K562 (cell line): ENCODE measurements around the gene KRTAP1-4. TPM values are rescaled to one million over a fixed set of nuclear protein-coding genes. Genes with fewer than 3 reads are reported as not detected.

Source experiments
- TCF7 ChIP-seq: sonication (generic); IDR thresholded peaks from 2 replicates; pipeline ENCODE4 v1.6.1; 2016; ENCODE audit warnings: antibody characterized with exemption, borderline replicate concordance
- ZFP36 ChIP-seq: fragments of 150-350 bp; IDR thresholded peaks from 2 replicates; pipeline ENCODE4 v1.6.1; 2018; ENCODE audit warnings: low read length, low read depth; ENCODE audit not compliant: partially characterized antibody
- ZKSCAN8 ChIP-seq: fragments of 200-800 bp; sonication (Bioruptor generic); IDR thresholded peaks from 2 replicates; pipeline ENCODE4 v1.6.1; 2016; ENCODE audit warnings: missing genetic modification characterization, missing compliant biosample characterization
- polyA plus RNA-seq, 8 experiments: library from polyadenylated mRNA; depleted of rRNA in 4 of 8; stranded (reverse) in 5 of 8; unstranded in 3 of 8; fragments of >200 nt; fragmentation: Nextera tagmentation in 2 of 8; fragmentation: Illumina TruSeq in 1 of 8; extraction: Ambion mirVana in 2 of 8; extraction: Trizol in 1 of 8; gene quantifications; 2 replicates each; pipeline versions ENCODE4 v1.2.1 to v1.2.3, GENCODE V29; 2011 to 2014; ENCODE audit warnings: inconsistent platforms in 1 of 8, missing spikeins in 1 of 8
- total RNA-seq, 7 experiments: library from RNA; depleted of rRNA in 6 of 7; stranded (reverse); fragments of >200 nt in 6 of 7; fragmentation: Illumina TruSeq in 2 of 7; extraction: Trizol in 2 of 7; gene quantifications; 2 replicates each; pipeline versions ENCODE4 v1.2.1 to v1.2.3, GENCODE V29; 2011 to 2021; ENCODE audit warnings: low replicate concordance in 1 of 7
- TF ChIP-seq, protein P1 (sequence below): fragments of 200-600 bp; sonication (generic); IDR thresholded peaks from one replicate; pipeline ENCODE4 v1.6.1; 2012; ENCODE audit warnings: mild to moderate bottlenecking, low read depth, low read length, inconsistent platforms

Gene KRTAP1-4
- total and polyA plus RNA-seq, 9 of the 15 experiments (the other 6 are each of a cell fraction or from before 2014, with no cell fraction given) = not detected

DNA sequence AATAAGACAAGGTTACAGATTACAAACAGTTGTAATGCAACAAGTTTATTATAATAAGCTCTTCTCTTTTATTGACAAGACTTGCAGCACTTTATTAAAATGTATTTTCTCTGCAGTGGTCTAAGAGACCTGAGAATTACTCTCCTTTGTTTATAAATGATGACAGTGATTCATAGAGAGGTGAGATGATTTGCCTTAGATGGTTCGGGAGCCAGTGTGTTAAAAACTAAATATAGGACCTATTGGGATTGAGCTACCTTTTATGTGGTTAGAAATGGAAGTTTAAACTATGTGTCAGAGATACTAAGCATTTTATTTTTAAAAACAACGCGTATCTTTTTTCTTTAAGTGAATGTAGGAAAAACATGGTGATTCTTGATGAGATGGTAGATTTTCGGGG lies 33.2 kb downstream of the KRTAP1-4 start (continued):
- TF ChIP-seq, protein P1, sequence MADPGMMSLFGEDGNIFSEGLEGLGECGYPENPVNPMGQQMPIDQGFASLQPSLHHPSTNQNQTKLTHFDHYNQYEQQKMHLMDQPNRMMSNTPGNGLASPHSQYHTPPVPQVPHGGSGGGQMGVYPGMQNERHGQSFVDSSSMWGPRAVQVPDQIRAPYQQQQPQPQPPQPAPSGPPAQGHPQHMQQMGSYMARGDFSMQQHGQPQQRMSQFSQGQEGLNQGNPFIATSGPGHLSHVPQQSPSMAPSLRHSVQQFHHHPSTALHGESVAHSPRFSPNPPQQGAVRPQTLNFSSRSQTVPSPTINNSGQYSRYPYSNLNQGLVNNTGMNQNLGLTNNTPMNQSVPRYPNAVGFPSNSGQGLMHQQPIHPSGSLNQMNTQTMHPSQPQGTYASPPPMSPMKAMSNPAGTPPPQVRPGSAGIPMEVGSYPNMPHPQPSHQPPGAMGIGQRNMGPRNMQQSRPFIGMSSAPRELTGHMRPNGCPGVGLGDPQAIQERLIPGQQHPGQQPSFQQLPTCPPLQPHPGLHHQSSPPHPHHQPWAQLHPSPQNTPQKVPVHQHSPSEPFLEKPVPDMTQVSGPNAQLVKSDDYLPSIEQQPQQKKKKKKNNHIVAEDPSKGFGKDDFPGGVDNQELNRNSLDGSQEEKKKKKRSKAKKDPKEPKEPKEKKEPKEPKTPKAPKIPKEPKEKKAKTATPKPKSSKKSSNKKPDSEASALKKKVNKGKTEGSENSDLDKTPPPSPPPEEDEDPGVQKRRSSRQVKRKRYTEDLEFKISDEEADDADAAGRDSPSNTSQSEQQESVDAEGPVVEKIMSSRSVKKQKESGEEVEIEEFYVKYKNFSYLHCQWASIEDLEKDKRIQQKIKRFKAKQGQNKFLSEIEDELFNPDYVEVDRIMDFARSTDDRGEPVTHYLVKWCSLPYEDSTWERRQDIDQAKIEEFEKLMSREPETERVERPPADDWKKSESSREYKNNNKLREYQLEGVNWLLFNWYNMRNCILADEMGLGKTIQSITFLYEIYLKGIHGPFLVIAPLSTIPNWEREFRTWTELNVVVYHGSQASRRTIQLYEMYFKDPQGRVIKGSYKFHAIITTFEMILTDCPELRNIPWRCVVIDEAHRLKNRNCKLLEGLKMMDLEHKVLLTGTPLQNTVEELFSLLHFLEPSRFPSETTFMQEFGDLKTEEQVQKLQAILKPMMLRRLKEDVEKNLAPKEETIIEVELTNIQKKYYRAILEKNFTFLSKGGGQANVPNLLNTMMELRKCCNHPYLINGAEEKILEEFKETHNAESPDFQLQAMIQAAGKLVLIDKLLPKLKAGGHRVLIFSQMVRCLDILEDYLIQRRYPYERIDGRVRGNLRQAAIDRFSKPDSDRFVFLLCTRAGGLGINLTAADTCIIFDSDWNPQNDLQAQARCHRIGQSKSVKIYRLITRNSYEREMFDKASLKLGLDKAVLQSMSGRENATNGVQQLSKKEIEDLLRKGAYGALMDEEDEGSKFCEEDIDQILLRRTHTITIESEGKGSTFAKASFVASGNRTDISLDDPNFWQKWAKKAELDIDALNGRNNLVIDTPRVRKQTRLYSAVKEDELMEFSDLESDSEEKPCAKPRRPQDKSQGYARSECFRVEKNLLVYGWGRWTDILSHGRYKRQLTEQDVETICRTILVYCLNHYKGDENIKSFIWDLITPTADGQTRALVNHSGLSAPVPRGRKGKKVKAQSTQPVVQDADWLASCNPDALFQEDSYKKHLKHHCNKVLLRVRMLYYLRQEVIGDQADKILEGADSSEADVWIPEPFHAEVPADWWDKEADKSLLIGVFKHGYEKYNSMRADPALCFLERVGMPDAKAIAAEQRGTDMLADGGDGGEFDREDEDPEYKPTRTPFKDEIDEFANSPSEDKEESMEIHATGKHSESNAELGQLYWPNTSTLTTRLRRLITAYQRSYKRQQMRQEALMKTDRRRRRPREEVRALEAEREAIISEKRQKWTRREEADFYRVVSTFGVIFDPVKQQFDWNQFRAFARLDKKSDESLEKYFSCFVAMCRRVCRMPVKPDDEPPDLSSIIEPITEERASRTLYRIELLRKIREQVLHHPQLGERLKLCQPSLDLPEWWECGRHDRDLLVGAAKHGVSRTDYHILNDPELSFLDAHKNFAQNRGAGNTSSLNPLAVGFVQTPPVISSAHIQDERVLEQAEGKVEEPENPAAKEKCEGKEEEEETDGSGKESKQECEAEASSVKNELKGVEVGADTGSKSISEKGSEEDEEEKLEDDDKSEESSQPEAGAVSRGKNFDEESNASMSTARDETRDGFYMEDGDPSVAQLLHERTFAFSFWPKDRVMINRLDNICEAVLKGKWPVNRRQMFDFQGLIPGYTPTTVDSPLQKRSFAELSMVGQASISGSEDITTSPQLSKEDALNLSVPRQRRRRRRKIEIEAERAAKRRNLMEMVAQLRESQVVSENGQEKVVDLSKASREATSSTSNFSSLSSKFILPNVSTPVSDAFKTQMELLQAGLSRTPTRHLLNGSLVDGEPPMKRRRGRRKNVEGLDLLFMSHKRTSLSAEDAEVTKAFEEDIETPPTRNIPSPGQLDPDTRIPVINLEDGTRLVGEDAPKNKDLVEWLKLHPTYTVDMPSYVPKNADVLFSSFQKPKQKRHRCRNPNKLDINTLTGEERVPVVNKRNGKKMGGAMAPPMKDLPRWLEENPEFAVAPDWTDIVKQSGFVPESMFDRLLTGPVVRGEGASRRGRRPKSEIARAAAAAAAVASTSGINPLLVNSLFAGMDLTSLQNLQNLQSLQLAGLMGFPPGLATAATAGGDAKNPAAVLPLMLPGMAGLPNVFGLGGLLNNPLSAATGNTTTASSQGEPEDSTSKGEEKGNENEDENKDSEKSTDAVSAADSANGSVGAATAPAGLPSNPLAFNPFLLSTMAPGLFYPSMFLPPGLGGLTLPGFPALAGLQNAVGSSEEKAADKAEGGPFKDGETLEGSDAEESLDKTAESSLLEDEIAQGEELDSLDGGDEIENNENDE = no peak
- no peak for TF ChIP-seq ZFP36
- no peak for TF ChIP-seq TCF7
- no peak for TF ChIP-seq ZKSCAN8
